Hepatocyte (in vitro differentiated cells): ENCODE data around the gene RBM19. TPM values are rescaled to one million over a fixed set of nuclear protein-coding genes. Genes with fewer than 3 reads are reported as not detected.

ENCODE experiments used
- DNase-seq: peaks from one replicate; pipeline ENCODE4 v3.0.0-alpha.2; 2016; ENCODE audit warnings: low spot score
- H2AFZ ChIP-seq: fragments of 200-600 bp; sonication (generic); 2 replicates; pipeline ENCODE4 v1.6.0; 2016; ENCODE audit warnings: antibody characterized with exemption, mild to moderate bottlenecking
- H3K27ac ChIP-seq: fragments of 200-600 bp; sonication (generic); 2 replicates; pipeline ENCODE4 v1.5.1; 2016; ENCODE audit warnings: mild to moderate bottlenecking
- H3K27me3 ChIP-seq: fragments of 200-600 bp; sonication (generic); 2 replicates; pipeline ENCODE4 v1.6.1; 2016
- H3K36me3 ChIP-seq: fragments of 200-600 bp; sonication (generic); replicated peaks from 2 replicates; pipeline ENCODE4 v1.5.1; 2016; ENCODE audit warnings: low read depth; ENCODE audit not compliant: insufficient read depth
- H3K4me1 ChIP-seq: fragments of 200-600 bp; sonication (generic); 2 replicates; pipeline ENCODE4 v1.5.1; 2016; ENCODE audit warnings: mild to moderate bottlenecking, moderate library complexity; ENCODE audit not compliant: insufficient read depth
- H3K4me2 ChIP-seq: fragments of 200-600 bp; sonication (generic); 2 replicates; pipeline ENCODE4 v1.6.0; 2016
- H3K4me3 ChIP-seq: fragments of 200-600 bp; sonication (generic); 2 replicates; pipeline ENCODE4 v1.5.1; 2016; ENCODE audit warnings: mild to moderate bottlenecking
- H3K79me2 ChIP-seq: fragments of 200-600 bp; sonication (generic); 2 replicates; pipeline ENCODE4 v1.6.0; 2017; ENCODE audit warnings: mild to moderate bottlenecking
- H3K9me2 ChIP-seq: fragments of 200-600 bp; sonication (generic); replicated peaks from 2 replicates; pipeline ENCODE4 v1.6.0; 2017; ENCODE audit warnings: mild to moderate bottlenecking; ENCODE audit not compliant: insufficient read depth
- H3K9me3 ChIP-seq: fragments of 200-600 bp; sonication (generic); 2 replicates; pipeline ENCODE4 v1.5.1; 2016; ENCODE audit warnings: low read depth, mild to moderate bottlenecking
- H4K20me1 ChIP-seq: fragments of 200-600 bp; sonication (generic); 2 replicates; pipeline ENCODE4 v1.6.0; 2016; ENCODE audit warnings: mild to moderate bottlenecking; ENCODE audit not compliant: insufficient read depth, poor library complexity, severe bottlenecking
- EZH2 ChIP-seq: fragments of 200-600 bp; sonication (generic); IDR thresholded peaks from 2 replicates; pipeline ENCODE4 v1.6.1; 2016; ENCODE audit warnings: antibody characterized with exemption, mild to moderate bottlenecking, borderline replicate concordance
- EZH2phosphoT487 ChIP-seq: fragments of 200-600 bp; sonication (generic); IDR thresholded peaks from one replicate; pipeline ENCODE4 v1.6.1; 2018; ENCODE audit warnings: antibody characterized with exemption, mild to moderate bottlenecking, low read depth, moderate library complexity; ENCODE audit not compliant: unreplicated experiment, severe bottlenecking
- WGBS: methylation state at CpG from one replicate; pipeline ENCODE4 v1.1.6; 2016; ENCODE audit warnings: low lambda C conversion rate; ENCODE audit errors: missing lambda C conversion rate; 5-methylcytosine and 5-hydroxymethylcytosine counted together
- polyA plus RNA-seq: library from polyadenylated mRNA; unstranded; fragments of >200 nt; fragmentation: Nextera tagmentation; extraction: Ambion mirVana; gene quantifications from 2 replicates; pipeline ENCODE4 v1.2.1, GENCODE V29; 2016
- total RNA-seq: library from RNA; depleted of rRNA; stranded (reverse); fragments of >200 nt; gene quantifications from 2 replicates; pipeline ENCODE4 v1.2.3, GENCODE V29; 2014
- TF ChIP-seq, protein P1 (sequence below): fragments of 200-600 bp; sonication (generic); IDR thresholded peaks from 2 replicates; pipeline ENCODE4 v1.5.1; 2016; ENCODE audit warnings: antibody characterized with exemption, mild to moderate bottlenecking; ENCODE audit not compliant: poor library complexity

RBM19 gene
- total and polyA plus RNA-seq, 2 experiments from 2014 or later, result 14.5 to 16.8 TPM

DNA sequence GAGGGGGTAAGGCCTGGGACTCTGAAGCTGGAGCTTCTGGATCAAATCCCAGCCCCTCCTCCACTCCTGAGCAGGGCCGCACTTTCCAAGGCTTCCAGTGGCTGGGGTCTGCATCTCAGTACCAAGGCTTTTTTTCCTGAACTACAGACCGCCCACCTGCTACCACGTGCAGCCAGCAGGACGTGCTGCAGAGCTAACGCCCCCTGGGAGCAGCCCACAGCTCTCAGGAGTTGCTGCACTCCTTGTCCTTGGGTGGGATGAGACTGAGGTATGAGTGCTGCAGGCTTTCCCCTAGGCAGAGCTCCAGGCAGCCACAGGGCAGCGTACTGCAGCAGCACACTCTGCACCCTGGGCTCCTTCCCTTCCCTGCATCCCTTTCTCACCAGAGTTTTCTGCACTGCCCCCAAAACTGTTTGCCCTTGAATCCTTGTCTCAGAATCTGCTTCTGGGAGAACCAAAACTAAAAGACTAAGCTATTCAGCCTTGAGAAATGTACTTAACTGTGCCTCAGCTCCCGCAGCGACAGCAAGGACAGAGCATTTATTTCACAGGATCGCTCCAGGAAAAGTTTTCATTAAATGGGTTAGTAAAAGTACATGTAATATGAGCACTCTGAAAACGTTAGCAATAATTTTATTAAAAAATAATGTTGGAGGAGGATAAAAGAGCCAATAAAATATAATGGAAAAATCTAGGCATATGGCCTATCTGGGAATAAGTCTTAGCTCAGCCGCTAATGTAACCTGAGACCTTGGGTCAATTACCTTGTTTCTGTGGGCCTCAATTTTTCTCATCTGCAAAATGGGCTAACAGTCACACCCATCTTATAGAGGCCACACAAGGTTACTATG, 25.5 kb downstream of the RBM19 start:
- DNase-seq, result no peak
- Histone ChIP-seq H3K27ac (no peak overlapping the region), H4K20me1 (no peaks in the 10 kb centered on the region), H3K4me3 (no peak overlapping the region), H3K9me2 (no peaks in the 10 kb centered on the region), H3K36me3 (no peaks in the 10 kb centered on the region), H2AFZ (no peak overlapping the region), H3K4me1 (no peaks in the 10 kb centered on the region), H3K27me3 (no peaks in the 10 kb centered on the region), H3K4me2 (no peak overlapping the region), H3K79me2 (no peaks in the 10 kb centered on the region), H3K9me3 (no peaks in the 10 kb centered on the region)
- no peak for TF ChIP-seq EZH2
- TF ChIP-seq, protein P1, sequence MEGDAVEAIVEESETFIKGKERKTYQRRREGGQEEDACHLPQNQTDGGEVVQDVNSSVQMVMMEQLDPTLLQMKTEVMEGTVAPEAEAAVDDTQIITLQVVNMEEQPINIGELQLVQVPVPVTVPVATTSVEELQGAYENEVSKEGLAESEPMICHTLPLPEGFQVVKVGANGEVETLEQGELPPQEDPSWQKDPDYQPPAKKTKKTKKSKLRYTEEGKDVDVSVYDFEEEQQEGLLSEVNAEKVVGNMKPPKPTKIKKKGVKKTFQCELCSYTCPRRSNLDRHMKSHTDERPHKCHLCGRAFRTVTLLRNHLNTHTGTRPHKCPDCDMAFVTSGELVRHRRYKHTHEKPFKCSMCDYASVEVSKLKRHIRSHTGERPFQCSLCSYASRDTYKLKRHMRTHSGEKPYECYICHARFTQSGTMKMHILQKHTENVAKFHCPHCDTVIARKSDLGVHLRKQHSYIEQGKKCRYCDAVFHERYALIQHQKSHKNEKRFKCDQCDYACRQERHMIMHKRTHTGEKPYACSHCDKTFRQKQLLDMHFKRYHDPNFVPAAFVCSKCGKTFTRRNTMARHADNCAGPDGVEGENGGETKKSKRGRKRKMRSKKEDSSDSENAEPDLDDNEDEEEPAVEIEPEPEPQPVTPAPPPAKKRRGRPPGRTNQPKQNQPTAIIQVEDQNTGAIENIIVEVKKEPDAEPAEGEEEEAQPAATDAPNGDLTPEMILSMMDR, result no peak
- TF ChIP-seq EZH2phosphoT487, result no peak
- WGBS, result 82% methylated on average over 11 of the region's 11 CpGs

DNA sequence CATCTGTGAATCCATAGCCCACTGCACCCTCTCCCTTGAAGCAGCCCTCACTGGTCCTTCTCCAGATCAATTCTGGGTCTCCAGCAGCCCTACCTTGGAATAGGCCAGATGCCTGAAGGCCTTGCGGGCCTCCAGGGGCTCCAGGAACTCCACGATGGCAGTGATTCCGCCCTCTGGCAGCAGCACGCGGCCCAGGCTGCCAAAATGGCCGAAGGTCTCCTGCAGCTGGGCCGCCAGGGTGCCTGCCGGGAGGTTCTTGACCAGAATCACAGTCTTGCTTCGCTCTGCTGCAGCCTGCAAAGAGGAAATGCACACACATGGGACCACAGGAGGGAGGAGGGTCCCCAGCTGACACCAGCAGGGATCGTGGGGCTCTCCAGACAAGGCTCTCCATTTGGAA, 26.3 kb downstream of the RBM19 start:
- no peak overlapping the region for H2AFZ ChIP-seq
- H3K4me3 ChIP-seq, result no peak overlapping the region
- no peaks in the 10 kb centered on the region for H3K36me3 ChIP-seq
- H4K20me1 ChIP-seq, result no peaks in the 10 kb centered on the region
- no peaks in the 10 kb centered on the region for H3K79me2 ChIP-seq
- no peaks in the 10 kb centered on the region for H3K4me1 ChIP-seq
- H3K27me3 ChIP-seq, result no peaks in the 10 kb centered on the region
- no peaks in the 10 kb centered on the region for H3K9me3 ChIP-seq
- WGBS, result 94% methylated on average over 10 of the region's 10 CpGs
- H3K4me2 ChIP-seq, result no peak overlapping the region
- DNase-seq, result no peak
- TF ChIP-seq EZH2, result no peak
- TF ChIP-seq EZH2phosphoT487, result no peak
- TF ChIP-seq, protein P1, result no peak
- H3K9me2 ChIP-seq, result no peaks in the 10 kb centered on the region
- no peak overlapping the region for H3K27ac ChIP-seq

DNA sequence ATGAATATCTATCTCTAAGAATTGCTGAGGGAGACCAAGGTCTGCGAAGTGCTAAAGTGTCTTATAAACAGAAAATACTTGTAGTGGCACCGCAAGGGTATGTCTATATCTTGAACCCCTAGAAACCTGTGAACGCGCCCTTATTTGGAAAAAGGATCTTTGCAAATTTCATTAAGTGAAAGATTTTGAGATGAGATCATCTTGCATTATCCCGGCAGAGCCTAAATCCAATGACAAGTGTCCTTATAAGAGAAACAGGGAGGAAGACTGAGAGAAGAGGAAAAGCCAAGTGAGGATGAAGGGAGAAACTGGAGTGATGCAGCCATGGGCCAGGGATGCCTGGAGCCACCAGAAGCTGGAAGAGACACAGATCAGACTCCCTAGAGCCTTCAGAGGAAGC, 27.7 kb downstream of the RBM19 start:
- peaks cover 3% of the 10 kb centered on the region for H3K4me1 ChIP-seq
- no peak overlapping the region for H3K27ac ChIP-seq
- no peak overlapping the region for H3K4me3 ChIP-seq
- H3K4me2 ChIP-seq, result no peak overlapping the region
- no peak overlapping the region for H2AFZ ChIP-seq
- no peaks in the 10 kb centered on the region for H3K36me3 ChIP-seq
- H3K9me3 ChIP-seq, result no peaks in the 10 kb centered on the region
- 97% methylated on average over 5 of the region's 5 CpGs for WGBS
- H4K20me1 ChIP-seq, result no peaks in the 10 kb centered on the region
- TF ChIP-seq EZH2 (no peak), EZH2phosphoT487 (no peak)
- TF ChIP-seq, protein P1, result no peak
- H3K27me3 ChIP-seq, result no peaks in the 10 kb centered on the region
- no peaks in the 10 kb centered on the region for H3K79me2 ChIP-seq
- no peak for DNase-seq
- no peaks in the 10 kb centered on the region for H3K9me2 ChIP-seq
